ENCODE data around the gene SSH2. TPM values are rescaled to one million over a fixed set of nuclear protein-coding genes. Genes with fewer than 3 reads are reported as not detected.
A peak's percentile ranks its signal among the peaks of the same experiment; 100 is the strongest.

The SSH2 gene
- total and polyA plus RNA-seq, 9 of the 15 experiments (the other 6 are each of a cell fraction or from before 2014, with no cell fraction given), result 3.9 to 16.1 (median 10.2) TPM

- TF ChIP-seq ZBTB40 (IDR thresholded peaks at IDR 0.05) (no peak), ZBTB40 (CRISPR knock-in tag; IDR thresholded peaks at IDR 0.05) (no peak), ZNF24 (IDR thresholded peaks at IDR 0.05) (0 out of 2 replicates have a peak, but pooled peaks have one; percentile 7), NUFIP1 (IDR thresholded peaks at IDR 0.05; ENCODE audit: partially characterized antibody) (no peak), TOE1 (IDR thresholded peaks at IDR 0.05; ENCODE audit: borderline replicate concordance) (no peak), TOE1 (CRISPR knock-in tag; IDR thresholded peaks at IDR 0.05; ENCODE audit: borderline replicate concordance, low read depth) (no peak), HMGXB4 (CRISPR knock-in tag; IDR thresholded peaks at IDR 0.05) (no peak), ZNF592 (IDR thresholded peaks at IDR 0.05) (0 out of 2 replicates have a peak, but pooled peaks have one; percentile 24), SMARCE1 (IDR thresholded peaks at IDR 0.05) (no peak), ARHGAP35 (IDR thresholded peaks at IDR 0.05; ENCODE audit: partially characterized antibody) (no peak), CREM (IDR thresholded peaks at IDR 0.05; ENCODE audit: low read depth) (no peak)
Measured at GRCh38 chr17:29778956-29779811, 150.8 kb downstream of the SSH2 start (continued).
